Prostate gland (tissue), 2 donors: ENCODE results near the gene DOK6. TPM values are rescaled to one million over a fixed set of nuclear protein-coding genes. Genes with fewer than 3 reads are reported as not detected.

ENCODE experiments used
- DNase-seq: peaks from one replicate; pipeline ENCODE4 v3.0.0-alpha.2; 2019; ENCODE audit warnings: low spot score
- H3K27ac ChIP-seq, 2 donors: fragments of 200-600 bp; sonication (generic); 2 replicates each; pipeline ENCODE4 v1.5.1; 2017 to 2019
- H3K27me3 ChIP-seq: fragments of 200-600 bp; sonication (generic); replicated peaks from 2 replicates; pipeline ENCODE4 v1.5.1; 2019; ENCODE audit not compliant: insufficient read depth
- H3K36me3 ChIP-seq, 2 donors: fragments of 200-600 bp; sonication (generic); 1 replicate in 1 of 2; 2 replicates in 1 of 2; pipeline versions ENCODE4 v1.5.1 to v1.8.1; 2017 to 2019
- H3K4me1 ChIP-seq: fragments of 200-600 bp; sonication (generic); replicated peaks from 2 replicates; pipeline ENCODE4 v1.5.1; 2019
- H3K4me3 ChIP-seq, 2 donors: fragments of 200-600 bp; sonication (generic); 2 replicates each; pipeline ENCODE4 v1.5.1; 2017 to 2019
- H3K9me3 ChIP-seq: fragments of 200-600 bp; sonication (generic); 2 replicates; pipeline ENCODE4 v1.5.1; 2017
- CTCF ChIP-seq, 4 experiments: fragments of 200-600 bp in 2 of 4; fragments of 450-650 bp in 2 of 4; sonication (generic) in 2 of 4; IDR thresholded peaks; 1 replicate in 3 of 4; 2 replicates in 1 of 4; pipeline ENCODE4 v1.5.1; 2016 to 2019; ENCODE audit warnings: antibody characterized with exemption in 4 of 4, mild to moderate bottlenecking in 2 of 4, moderate library complexity in 2 of 4
- POLR2A ChIP-seq: fragments of 450-650 bp; IDR thresholded peaks from one replicate; pipeline ENCODE4 v1.6.1; 2016; ENCODE audit warnings: antibody characterized with exemption, mild to moderate bottlenecking
- POLR2AphosphoS5 ChIP-seq: sonication (generic); formaldehyde crosslinking; IDR thresholded peaks from one replicate; pipeline ENCODE4 v1.6.1; 2017; ENCODE audit warnings: antibody characterized with exemption
- WGBS: methylation state at CpG from one replicate; pipeline ENCODE4 v1.1.5; 2018; 5-methylcytosine and 5-hydroxymethylcytosine counted together
- intact Hi-C: fragments of 100-400 bp; cut with DNase I; formaldehyde crosslinking; loops from one replicate; pipeline ENCODE4 v1.14.2; 2022
- total RNA-seq, 2 donors: library from RNA; depleted of rRNA; stranded (reverse); fragments of >200 nt; gene quantifications; one replicate each; pipeline ENCODE4 v1.1.0, GENCODE V29; 2016

Gene DOK6
- total RNA-seq, 2 donors from 2014 or later: 0.73 to 1.0 TPM

- no peak overlapping the region for H3K4me3 ChIP-seq
- TF ChIP-seq POLR2A: no peak
- no peak for DNase-seq
- H3K9me3 ChIP-seq: no peaks in the 10 kb centered on the region
- no peak overlapping the region for H3K27ac ChIP-seq
- WGBS: 96% methylated on average over 3 of the region's 3 CpGs
- H3K27me3 ChIP-seq: no peaks in the 10 kb centered on the region
- H3K4me1 ChIP-seq: no peaks in the 10 kb centered on the region
- intact Hi-C loops: no loop called here
- no peaks in the 10 kb centered on the region for H3K36me3 ChIP-seq
Measured at GRCh38 chr18:69754108-69754507, 353.4 kb downstream of the DOK6 start.

DNA sequence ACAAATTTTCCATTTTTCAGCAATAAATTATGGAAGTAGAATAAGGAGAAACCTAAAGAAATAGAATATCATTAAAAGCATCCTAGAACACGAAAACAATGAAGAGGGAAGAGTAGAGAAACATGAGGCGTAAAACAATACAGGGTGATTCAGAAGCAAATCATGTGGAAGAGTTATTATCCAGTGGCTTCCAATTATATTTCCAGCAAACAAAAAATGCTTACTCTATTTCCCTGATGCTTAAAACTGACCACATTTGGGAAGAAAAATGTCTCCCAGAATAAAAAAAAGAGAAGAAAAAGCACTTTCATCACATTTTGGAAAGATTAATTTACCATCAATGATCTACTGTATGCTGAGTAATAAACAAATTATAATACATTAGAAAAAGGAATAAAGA lies 354.4 kb downstream of the DOK6 start:
- Histone ChIP-seq H3K36me3 (no peaks in the 10 kb centered on the region), H3K4me3 (no peak overlapping the region), H3K27me3 (no peaks in the 10 kb centered on the region), H3K27ac (no peak overlapping the region), H3K4me1 (no peaks in the 10 kb centered on the region), H3K9me3 (no peaks in the 10 kb centered on the region)
- no peak for DNase-seq
- TF ChIP-seq CTCF (IDR thresholded peaks at IDR 0.05) (no peak), POLR2AphosphoS5 (no peak), POLR2A (no peak)
- intact Hi-C loops: no loop called here
- WGBS: 99% methylated on average over 2 of the region's 2 CpGs

DNA sequence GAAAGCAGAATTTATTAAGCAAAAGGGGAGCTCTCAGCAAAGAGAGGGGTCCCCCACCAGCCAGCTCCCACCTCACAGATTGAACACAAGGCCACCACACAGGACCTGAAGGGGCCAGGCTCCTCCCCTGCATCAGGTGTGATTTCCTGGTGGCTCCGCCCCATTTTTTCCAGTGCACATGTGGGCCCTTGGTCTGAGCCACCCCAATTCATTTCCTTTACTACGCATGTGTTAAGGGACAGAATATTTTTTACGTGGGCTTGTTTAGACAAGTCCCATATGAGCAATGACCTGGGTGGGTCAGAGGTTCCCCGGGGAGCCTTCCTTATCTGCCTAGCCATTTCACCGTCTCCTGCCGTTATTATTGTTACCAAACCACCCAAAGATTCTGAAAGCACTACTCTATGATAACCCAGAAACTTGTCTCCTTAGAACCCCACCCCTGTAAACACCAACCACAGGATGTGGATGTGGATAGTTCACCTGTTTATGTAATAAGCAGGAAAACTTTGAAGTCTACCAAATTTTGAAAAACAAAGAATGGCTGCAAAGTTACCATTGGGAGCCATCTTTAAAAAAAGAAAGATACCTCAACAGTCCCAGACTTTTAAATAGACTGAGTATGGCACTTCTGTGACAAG lies 355.3 kb downstream of the DOK6 start:
- intact Hi-C loops: no loop called here
- Histone ChIP-seq H3K36me3 (no peaks in the 10 kb centered on the region), H3K27ac (no peak overlapping the region), H3K27me3 (no peaks in the 10 kb centered on the region), H3K4me1 (no peaks in the 10 kb centered on the region), H3K4me3 (no peak overlapping the region), H3K9me3 (no peaks in the 10 kb centered on the region)
- 95% methylated on average over 6 of the region's 6 CpGs for WGBS
- no peak for DNase-seq
- TF ChIP-seq CTCF (IDR thresholded peaks at IDR 0.05) (no peak), POLR2A (no peak), POLR2AphosphoS5 (no peak)

GRCh38 chr18:69757733-69758132 lies 357.0 kb downstream of the DOK6 start:
- H3K27me3 ChIP-seq: no peaks in the 10 kb centered on the region
- WGBS: 48% methylated on average over 6 of the region's 6 CpGs
- H3K27ac ChIP-seq: no peak overlapping the region
- no peak for DNase-seq
- H3K4me3 ChIP-seq: no peak overlapping the region
- TF ChIP-seq POLR2AphosphoS5 (no peak), POLR2A (no peak), CTCF (IDR thresholded peaks at IDR 0.05) (no peak)
- H3K4me1 ChIP-seq: no peaks in the 10 kb centered on the region
- H3K9me3 ChIP-seq: no peaks in the 10 kb centered on the region
- no peaks in the 10 kb centered on the region for H3K36me3 ChIP-seq
- intact Hi-C loops: no loop called here

DNA sequence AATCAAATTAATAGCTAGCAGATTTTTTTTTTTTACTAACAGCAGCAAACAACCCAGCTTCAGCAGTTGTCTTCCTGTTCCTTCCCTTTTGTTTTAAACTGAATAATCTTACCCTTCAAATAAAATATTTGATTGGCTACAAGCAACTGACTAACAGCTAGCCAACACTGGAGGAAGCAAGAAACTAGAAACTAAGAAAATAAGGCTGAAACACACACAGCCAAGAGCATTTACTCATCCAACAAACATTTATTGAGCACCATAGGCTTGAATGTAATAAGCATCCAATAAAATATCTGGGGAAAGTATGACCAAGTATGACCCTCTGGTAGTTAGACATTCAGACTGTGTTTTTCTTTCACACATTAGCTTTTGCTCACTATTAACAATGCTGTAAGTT lies 357.8 kb downstream of the DOK6 start:
- TF ChIP-seq POLR2AphosphoS5 (no peak), CTCF (IDR thresholded peaks at IDR 0.05) (no peak), POLR2A (no peak)
- no peak for DNase-seq
- no peak overlapping the region for H3K27ac ChIP-seq

More for the DNA sequence above, 357.8 kb downstream of the DOK6 start:
- Histone ChIP-seq H3K27me3 (no peaks in the 10 kb centered on the region), H3K9me3 (no peaks in the 10 kb centered on the region), H3K4me1 (no peaks in the 10 kb centered on the region), H3K36me3 (no peaks in the 10 kb centered on the region), H3K4me3 (no peak overlapping the region)
- intact Hi-C loops: no loop called here
